HG03025 (cell line): ENCODE results near the gene LCLAT1.
"Not testable (repeated sequence)": the region's sequence is repeated elsewhere in the genome, so short reads cannot be mapped to it uniquely, and the experiment has no call there.

Experiments used
- ATAC-seq: cut with Tn5 transposase; IDR thresholded peaks from one replicate; pipeline ENCODE4 v1.9.1; 2021; ENCODE audit warnings: mild to moderate bottlenecking, moderate library complexity; ENCODE audit not compliant: unreplicated experiment, low FRiP score

The LCLAT1 gene

DNA sequence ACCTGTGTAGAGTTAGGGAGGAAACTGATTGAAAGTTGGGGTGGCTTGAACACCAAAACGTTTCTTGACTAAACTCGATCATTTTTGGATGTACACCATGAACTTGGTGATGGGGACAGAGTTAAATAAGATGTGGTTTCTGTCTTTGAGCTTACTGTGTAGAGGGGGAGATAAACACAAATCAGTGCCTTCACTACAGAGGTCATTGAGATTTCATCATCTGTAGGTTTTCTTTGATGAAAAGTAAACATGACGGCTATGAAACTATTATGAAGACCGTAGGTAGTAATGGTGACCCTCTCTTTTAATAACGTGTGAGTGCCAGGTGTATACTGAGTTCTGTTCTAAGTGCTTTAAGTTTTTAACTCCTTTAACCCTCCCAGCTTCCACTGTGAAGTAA, 6.5 kb downstream of the LCLAT1 start:
- no peak for ATAC-seq

- ATAC-seq, result no peak
These were observed 7.5 kb downstream of the LCLAT1 start for GRCh38 chr2:30454571-30454970.

GRCh38 chr2:30455114-30455738, 8.2 kb downstream of the LCLAT1 start:
- no peak for ATAC-seq

DNA sequence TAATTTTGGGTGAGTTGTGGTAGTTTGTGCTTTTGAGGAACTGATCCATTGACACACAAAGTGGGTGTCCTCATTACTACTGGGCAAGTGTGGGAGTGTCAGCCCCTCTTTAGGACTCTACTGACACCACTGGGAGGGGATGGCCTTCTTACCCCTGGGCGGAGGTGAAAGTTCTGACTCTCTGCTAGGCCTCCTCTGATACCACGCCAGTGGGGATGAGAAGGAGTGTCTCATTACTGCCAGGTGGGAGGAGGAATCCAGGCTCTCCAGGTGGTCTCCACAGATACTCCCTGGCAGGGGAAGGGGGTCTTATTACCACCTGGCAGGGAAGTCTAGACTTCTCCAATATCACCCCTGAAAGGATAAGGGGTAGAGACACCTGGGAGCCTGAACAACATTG, 9.1 kb downstream of the LCLAT1 start:
- no peak for ATAC-seq

DNA sequence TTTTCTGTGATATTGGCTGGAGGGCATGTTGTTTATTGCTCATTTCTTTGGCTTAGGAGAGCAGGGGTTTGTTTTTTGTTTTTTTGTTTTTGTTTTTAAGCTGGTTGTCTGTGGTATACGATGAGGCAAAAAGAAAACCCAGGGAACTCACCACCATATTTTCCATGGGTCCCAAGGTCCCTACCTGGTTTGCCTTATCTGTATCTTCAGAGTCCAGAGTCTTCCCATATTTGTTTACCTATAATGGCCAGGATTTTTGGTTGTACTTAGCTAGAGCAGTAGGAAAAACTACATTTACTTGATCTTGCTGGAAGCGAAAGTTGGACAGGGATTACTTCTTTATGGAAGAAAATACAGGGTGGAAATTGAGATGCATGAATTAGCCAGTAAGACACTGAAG, 9.5 kb downstream of the LCLAT1 start:
- ATAC-seq, result no peak

DNA sequence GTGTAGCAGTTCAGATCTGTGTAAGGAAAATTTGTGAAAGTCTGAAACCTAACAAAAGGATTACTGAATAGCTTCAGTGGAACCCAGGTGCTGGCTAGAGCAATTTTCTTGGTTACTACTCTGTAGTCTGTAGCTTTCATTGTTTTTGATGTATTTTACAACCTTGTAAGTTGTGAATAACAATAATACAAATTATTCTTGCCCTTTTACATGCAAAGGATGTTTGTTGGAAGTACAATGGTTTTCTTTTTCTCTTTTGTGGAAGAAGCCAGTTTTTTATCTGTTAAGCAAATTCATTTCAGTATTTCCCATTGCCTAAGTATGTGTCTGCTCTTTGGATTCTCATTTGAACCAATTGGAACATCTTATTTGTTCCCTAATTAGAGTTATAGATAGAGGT, 10.2 kb downstream of the LCLAT1 start:
- no peak for ATAC-seq

DNA sequence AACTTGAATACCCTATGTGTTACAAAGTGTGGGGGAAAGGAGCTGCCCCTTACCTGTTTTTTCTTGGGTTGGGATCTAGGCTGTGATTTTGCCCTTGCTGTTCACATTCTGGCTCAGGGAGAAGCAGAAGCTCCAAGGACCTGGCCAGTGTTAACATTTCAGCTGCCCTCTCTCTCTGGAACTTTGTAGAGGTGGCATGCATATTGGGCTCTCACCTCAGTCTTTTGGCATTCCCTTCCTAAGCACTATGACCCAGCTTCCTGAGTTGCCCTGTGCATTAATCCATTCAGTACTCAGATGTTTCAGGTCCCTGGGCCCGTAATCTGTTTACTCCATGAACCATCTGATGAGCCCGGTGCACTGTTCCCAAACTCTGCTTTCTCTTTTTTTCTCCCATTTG, 12.1 kb downstream of the LCLAT1 start:
- ATAC-seq, result no peak

- no peak for ATAC-seq
These were observed 15.2 kb downstream of the LCLAT1 start for GRCh38 chr2:30462131-30462857.

- ATAC-seq, result no peak
These were observed 16.5 kb downstream of the LCLAT1 start for GRCh38 chr2:30463535-30463934.

GRCh38 chr2:30464544-30465170, 17.6 kb downstream of the LCLAT1 start:
- no peak for ATAC-seq

DNA sequence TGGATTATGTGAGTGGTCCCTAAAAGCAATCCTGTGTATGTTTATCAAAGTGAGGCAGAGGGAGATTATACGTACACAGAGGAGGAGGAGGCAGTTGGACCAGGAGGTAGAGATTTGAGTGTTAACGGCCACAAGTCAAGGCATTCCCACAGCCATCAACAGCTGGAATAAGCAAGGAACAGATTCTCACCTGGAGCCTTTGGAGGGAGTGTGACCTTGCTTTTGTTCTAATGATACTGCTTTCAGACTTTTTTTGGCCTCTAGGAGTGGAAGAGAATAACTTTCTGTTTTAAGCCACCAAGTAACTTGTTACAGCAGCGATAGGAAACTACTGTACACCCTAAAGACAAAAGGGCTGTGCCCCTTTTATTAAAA, 18.1 kb downstream of the LCLAT1 start:
- no peak for ATAC-seq

- no peak for ATAC-seq
These were observed 19.2 kb downstream of the LCLAT1 start for GRCh38 chr2:30466216-30466615.

- not testable (repeated sequence) for ATAC-seq
These were observed 20.2 kb downstream of the LCLAT1 start for GRCh38 chr2:30467062-30467826.

DNA sequence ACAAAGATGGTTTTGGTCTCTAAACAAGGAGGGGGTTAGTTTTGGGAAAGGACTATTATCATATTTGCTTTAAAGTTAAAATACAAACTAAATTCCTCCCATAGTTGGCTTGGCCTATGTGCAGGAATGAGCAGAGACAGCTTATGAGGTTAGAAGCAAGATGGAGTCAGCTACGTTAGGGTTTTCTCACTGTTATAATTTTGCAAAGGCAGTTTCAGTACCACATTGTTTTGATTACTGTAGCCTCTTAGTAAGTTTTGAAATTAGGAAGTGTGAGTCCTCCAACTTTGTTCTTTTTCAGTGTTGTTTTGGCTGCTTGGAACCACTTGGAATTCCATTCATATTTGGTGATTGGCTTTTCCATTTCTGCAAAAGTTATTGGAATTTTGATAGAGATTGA, 23.4 kb downstream of the LCLAT1 start:
- ATAC-seq, result no peak

DNA sequence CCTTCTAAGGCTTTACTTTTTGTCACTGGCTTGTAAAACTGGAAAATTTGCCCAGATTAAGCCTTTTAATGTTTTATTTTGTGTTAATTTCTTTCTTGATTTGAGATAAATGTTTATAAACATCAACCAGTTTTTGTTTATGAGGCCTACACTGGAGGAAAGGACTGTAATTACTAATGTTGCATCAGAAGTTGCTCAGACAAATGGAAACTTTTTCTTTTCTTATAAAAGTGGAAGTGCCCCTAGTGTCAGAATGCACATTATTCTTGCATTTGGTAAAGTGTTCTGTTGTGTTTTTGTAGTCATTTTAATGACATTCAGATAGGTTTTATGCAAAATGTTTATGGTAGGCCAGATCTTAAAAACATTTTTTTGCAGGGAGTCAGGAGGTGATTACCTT, 25.3 kb downstream of the LCLAT1 start:
- no peak for ATAC-seq

DNA sequence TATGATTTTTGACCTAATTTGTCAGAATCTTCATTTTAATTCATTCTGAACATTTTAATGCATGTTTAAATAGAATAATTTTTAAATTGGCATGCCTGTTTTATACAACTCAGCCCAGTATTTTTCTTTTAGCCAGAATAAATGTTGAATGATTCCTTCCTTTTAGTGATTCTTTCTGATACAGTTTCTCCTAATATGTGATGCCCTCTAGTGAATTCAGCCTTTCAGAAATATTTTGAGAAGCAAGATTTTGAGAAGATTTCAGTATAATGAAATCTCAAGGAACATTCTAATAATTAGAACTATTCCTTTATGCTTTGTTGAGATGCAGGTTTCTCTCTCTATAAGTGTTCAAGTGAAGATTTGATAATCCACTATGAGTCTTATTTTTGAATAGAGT, 28.5 kb downstream of the LCLAT1 start:
- no peak for ATAC-seq

DNA sequence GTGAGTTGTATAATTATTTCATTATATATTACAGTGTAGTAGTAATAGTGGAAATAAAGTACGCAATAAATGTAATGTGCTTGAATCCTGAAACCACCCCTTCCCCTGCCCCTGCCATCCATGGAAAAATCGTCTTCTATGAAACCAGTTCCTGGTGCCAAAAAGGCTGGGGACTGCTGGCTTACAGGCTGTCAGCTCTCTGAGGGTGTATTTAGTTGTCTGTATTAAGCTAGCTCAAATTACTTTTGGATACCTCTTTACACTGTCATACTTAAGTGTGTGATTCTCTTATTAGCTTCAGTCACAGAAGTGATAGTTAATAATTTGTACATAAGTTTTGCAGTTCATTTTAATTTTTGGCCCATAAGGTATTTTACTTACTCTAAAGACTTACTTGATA, 29.6 kb downstream of the LCLAT1 start:
- ATAC-seq, result no peak

- no peak for ATAC-seq
These were observed 33.8 kb downstream of the LCLAT1 start for GRCh38 chr2:30480703-30481322.

DNA sequence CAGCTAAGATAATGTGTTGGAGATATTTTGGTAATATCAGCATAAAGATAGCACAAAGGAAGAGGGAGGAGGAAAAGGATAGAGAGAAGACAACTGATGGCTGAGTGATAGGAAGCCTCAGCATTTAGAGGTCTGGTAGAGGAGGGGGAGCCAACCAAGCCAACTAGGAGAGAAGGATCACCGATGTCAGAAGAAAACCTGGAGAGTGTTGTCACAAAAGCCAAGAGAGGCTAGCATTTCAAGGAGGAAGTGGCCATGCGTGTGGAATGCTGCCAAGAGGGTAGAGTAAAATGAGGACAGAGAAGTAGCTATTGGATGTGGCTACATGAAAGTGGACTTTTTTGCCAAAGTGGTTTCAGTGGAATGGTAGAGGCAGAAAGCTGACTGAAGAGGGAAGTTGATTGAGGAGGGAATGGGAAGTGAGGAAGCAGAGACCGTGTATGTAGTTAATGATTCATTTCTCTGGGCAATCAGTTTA, 34.3 kb downstream of the LCLAT1 start:
- no peak for ATAC-seq

DNA sequence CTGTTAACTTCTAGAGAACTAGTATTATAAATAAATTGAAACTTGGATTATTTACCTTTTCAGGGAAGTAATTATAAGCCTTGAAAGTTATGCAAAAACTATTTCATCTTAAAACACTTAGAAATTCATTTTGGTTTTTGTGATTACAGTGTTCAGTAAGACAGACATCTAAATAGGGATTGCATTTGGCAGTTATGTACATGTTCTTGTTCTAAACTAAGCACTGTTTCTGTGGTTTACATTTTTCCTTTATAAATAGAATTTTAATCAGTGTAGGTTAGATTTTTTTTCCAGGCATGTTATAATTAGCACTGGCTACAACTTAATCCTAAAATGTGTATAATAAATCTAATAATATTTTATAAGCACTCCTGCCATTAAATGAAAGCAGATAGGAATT, 35.0 kb downstream of the LCLAT1 start:
- no peak for ATAC-seq

DNA sequence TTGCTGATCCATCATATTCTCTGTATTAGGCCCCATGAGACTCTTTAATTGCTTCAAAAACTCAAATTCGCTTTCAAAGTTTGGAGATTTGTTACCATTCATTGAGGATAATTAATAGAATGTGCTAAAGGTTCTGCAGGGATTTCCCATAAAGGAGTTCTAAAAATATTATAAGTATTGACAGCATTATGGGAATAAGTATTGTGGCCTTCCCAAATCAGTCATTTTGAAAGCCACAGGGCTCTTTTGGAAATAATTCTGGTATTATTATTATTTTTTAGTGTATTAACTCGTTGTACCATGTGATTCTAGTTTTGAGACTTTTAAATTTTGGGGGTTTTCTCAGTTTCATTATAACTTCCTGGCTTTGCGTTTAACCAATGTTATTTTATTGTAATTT, 37.1 kb downstream of the LCLAT1 start:
- no peak for ATAC-seq
